HepG2 (cell line): Measurements from ENCODE around the gene TM4SF5. TPM values are rescaled to one million over a fixed set of nuclear protein-coding genes. Genes with fewer than 3 reads are reported as not detected.
A peak's percentile ranks its signal among the peaks of the same experiment; 100 is the strongest.

Experiments
- ATAC-seq: fragments of 200-7000 bp; cut with Tn5 transposase; 3 replicates; pipeline ENCODE4 v1.9.1; 2020; ENCODE audit warnings: mild to moderate bottlenecking, moderate library complexity
- BruUV-seq: library from RNA; stranded (reverse); fragments of 400-500 nt; replicated peaks from 2 replicates; lab custom pipeline; 2021; lab: Mats Ljungman, UMichigan
- CTCF ChIA-PET: fragments of 300-600 bp; formaldehyde crosslinking; extraction: SDS; loops from one replicate; lab custom pipeline; 2021; ENCODE audit warnings: low total read pairs, inconsistent platforms, low intra/inter-chr PET ratio; lab: Yijun Ruan, JAX
- POLR2A ChIA-PET: fragments of 350-600 bp; sonication (Branson Sonifier 250); formaldehyde crosslinking; loops from one replicate; lab custom pipeline; 2020; ENCODE audit warnings: antibody characterized with exemption, inconsistent platforms; lab: Yijun Ruan, JAX
- DNase-seq: peaks from one replicate; pipeline ENCODE4 v3.0.0-alpha.2; 2015; ENCODE audit warnings: low spot score
- FAIRE-seq: peaks from 3 replicates; lab custom pipeline; 2011; peaks lifted over from hg19 to GRCh38; lab: Jason Lieb, UNC
- H2AFZ ChIP-seq: one replicate; pipeline ENCODE4 v1.6.1; 2011; ENCODE audit warnings: low read length, inconsistent platforms
- H3K27ac ChIP-seq: fragments of 300-600 bp; 3 replicates; pipeline ENCODE4 v1.8.0; 2011; ENCODE audit warnings: mixed run types, mild to moderate bottlenecking, mixed read lengths, low read length, inconsistent platforms; ENCODE audit not compliant: insufficient read depth; ENCODE audit errors: extremely low read length
- H3K27me3 ChIP-seq, 2 experiments: fragments of 200-600 bp in 1 of 2; 2 replicates in 1 of 2; 3 replicates in 1 of 2; pipeline versions ENCODE4 v1.6.0 to v1.8.0; 2011; ENCODE audit warnings: low read length in 2 of 2, mild to moderate bottlenecking in 2 of 2, moderate library complexity in 2 of 2, inconsistent platforms in 1 of 2; ENCODE audit not compliant: insufficient read depth in 2 of 2, control insufficient read depth in 1 of 2
- H3K36me3 ChIP-seq, 2 experiments: fragments of 200-600 bp in 1 of 2; replicated peaks in 1 of 2; 2 replicates in 1 of 2; 3 replicates in 1 of 2; pipeline versions ENCODE4 v1.5.1 to v1.8.0; 2011; ENCODE audit warnings: low read length in 2 of 2, inconsistent platforms in 1 of 2; ENCODE audit not compliant: insufficient read depth in 2 of 2, control insufficient read depth in 1 of 2
- H3K4me1 ChIP-seq: 2 replicates; pipeline ENCODE4 v1.5.1; 2012; ENCODE audit warnings: low read length, inconsistent platforms; ENCODE audit not compliant: insufficient read depth
- H3K4me2 ChIP-seq: 2 replicates; pipeline ENCODE4 v1.6.0; 2011; ENCODE audit warnings: low read depth, low read length, inconsistent platforms
- H3K4me3 ChIP-seq, 3 experiments: fragments of 200-600 bp in 1 of 3; sonication (generic), shearing (Covaris generic) in 1 of 3; replicated peaks in 1 of 3; 2 replicates each; pipeline ENCODE4 v1.5.1; 2011 to 2016; ENCODE audit warnings: low read length in 3 of 3, inconsistent platforms in 2 of 3, low read depth in 2 of 3, mild to moderate bottlenecking in 2 of 3, control low read depth in 1 of 3, mixed read lengths in 1 of 3; ENCODE audit not compliant: insufficient read depth in 1 of 3
- H3K79me2 ChIP-seq: one replicate; pipeline ENCODE4 v1.6.1; 2011; ENCODE audit warnings: low read length, inconsistent platforms; ENCODE audit not compliant: insufficient read depth
- H3K9ac ChIP-seq: 2 replicates; pipeline ENCODE4 v1.6.0; 2011; ENCODE audit warnings: mild to moderate bottlenecking, low read depth, low read length, inconsistent platforms; ENCODE audit not compliant: insufficient read depth
- H3K9me3 ChIP-seq: 2 replicates; pipeline ENCODE4 v1.5.1; 2012; ENCODE audit warnings: mild to moderate bottlenecking, low read length
- H4K20me1 ChIP-seq: 2 replicates; pipeline ENCODE4 v1.6.0; 2011; ENCODE audit warnings: inconsistent platforms, mild to moderate bottlenecking, low read length, moderate library complexity; ENCODE audit not compliant: insufficient read depth
- CAMTA2 ChIP-seq: sonication (generic); formaldehyde crosslinking; IDR thresholded peaks from 2 replicates; pipeline ENCODE4 v1.4.0; 2020; ENCODE audit warnings: mild to moderate bottlenecking, missing genetic modification reagents, borderline replicate concordance
- ESRRA ChIP-seq: sonication (generic); formaldehyde crosslinking; IDR thresholded peaks from 2 replicates; pipeline ENCODE4 v1.5.1; 2020; ENCODE audit warnings: mild to moderate bottlenecking, low read depth, missing genetic modification reagents
- GMEB1 ChIP-seq: sonication (generic); formaldehyde crosslinking; IDR thresholded peaks from 2 replicates; pipeline ENCODE4 v1.5.1; 2020; ENCODE audit warnings: missing genetic modification reagents, mild to moderate bottlenecking, borderline replicate concordance
- HOXD1 ChIP-seq: sonication (generic); formaldehyde crosslinking; IDR thresholded peaks from 2 replicates; pipeline ENCODE4 v1.5.0; 2020; ENCODE audit warnings: missing genetic modification reagents
- KDM2A ChIP-seq: sonication (generic); formaldehyde crosslinking; IDR thresholded peaks from 2 replicates; pipeline ENCODE4 v1.4.0; 2020; ENCODE audit warnings: low read depth, missing genetic modification reagents, borderline replicate concordance
- KLF6 ChIP-seq: IDR thresholded peaks from 2 replicates; pipeline ENCODE4 v1.8.0; 2016; ENCODE audit warnings: missing biosample characterization, missing genetic modification reagents
- MTA1 ChIP-seq: sonication (generic); formaldehyde crosslinking; IDR thresholded peaks from 2 replicates; pipeline ENCODE4 v1.4.0; 2020; ENCODE audit warnings: missing genetic modification reagents, mild to moderate bottlenecking, borderline replicate concordance
- ONECUT2 ChIP-seq: sonication (generic); formaldehyde crosslinking; IDR thresholded peaks from 2 replicates; pipeline ENCODE4 v1.4.0; 2020; ENCODE audit warnings: missing genetic modification reagents
- PBX2 ChIP-seq: IDR thresholded peaks from 2 replicates; pipeline ENCODE4 v1.6.1; 2016; ENCODE audit warnings: control low read depth
- PRMT3 ChIP-seq: sonication (generic); formaldehyde crosslinking; IDR thresholded peaks from 2 replicates; pipeline ENCODE4 v1.8.1; 2022; ENCODE audit warnings: low read depth, mild to moderate bottlenecking, moderate library complexity, missing genetic modification reagents, borderline replicate concordance
- SPEN ChIP-seq: sonication (generic); formaldehyde crosslinking; IDR thresholded peaks from 2 replicates; pipeline ENCODE4 v1.5.1; 2020; ENCODE audit warnings: low read depth, mild to moderate bottlenecking, missing genetic modification reagents
- TAF15 ChIP-seq: fragments of 200-400 bp; formaldehyde crosslinking; IDR thresholded peaks from one replicate; pipeline ENCODE4 v1.6.1; 2018; ENCODE audit warnings: mild to moderate bottlenecking, low read depth, low read length; ENCODE audit not compliant: poor library complexity, severe bottlenecking
- TARDBP ChIP-seq: sonication (generic); formaldehyde crosslinking; IDR thresholded peaks from 2 replicates; pipeline ENCODE4 v1.8.0; 2022; ENCODE audit warnings: mild to moderate bottlenecking, missing genetic modification reagents
- ZBTB7B ChIP-seq: sonication (generic); formaldehyde crosslinking; IDR thresholded peaks from 2 replicates; pipeline ENCODE4 v1.4.0; 2020; ENCODE audit warnings: missing genetic modification reagents
- ZNF160 ChIP-seq: sonication (generic); formaldehyde crosslinking; IDR thresholded peaks from 2 replicates; pipeline ENCODE4 v1.8.0; 2022; ENCODE audit warnings: mild to moderate bottlenecking, inconsistent platforms, missing genetic modification reagents
- ZNF670 ChIP-seq: sonication (generic); formaldehyde crosslinking; IDR thresholded peaks from 2 replicates; pipeline ENCODE4 v1.8.0; 2022; ENCODE audit warnings: mild to moderate bottlenecking, missing genetic modification reagents, borderline replicate concordance
- ZNF775 ChIP-seq: sonication (generic); formaldehyde crosslinking; IDR thresholded peaks from 2 replicates; pipeline ENCODE4 v1.4.0; 2020; ENCODE audit warnings: missing genetic modification reagents, mild to moderate bottlenecking, moderate library complexity, borderline replicate concordance
- ZSCAN21 ChIP-seq: sonication (generic); formaldehyde crosslinking; IDR thresholded peaks from 2 replicates; pipeline ENCODE4 v1.8.0; 2022; ENCODE audit warnings: mild to moderate bottlenecking, missing genetic modification reagents, moderate library complexity, borderline replicate concordance
- WGBS: methylation state at CpG from one replicate; pipeline ENCODE4 v1.1.6; 2017; ENCODE audit warnings: low lambda C conversion rate; 5-methylcytosine and 5-hydroxymethylcytosine counted together
- in situ Hi-C: cut with HindIII; loops from 2 replicates; pipeline ENCODE4 v1.10.0; 2017; ENCODE audit warnings: low pct_unique_long_range_greater_than_20kb; ENCODE audit not compliant: extremely low pct_ligation_motif_present
- intact Hi-C: fragments of 100-400 bp; cut with micrococcal nuclease; formaldehyde crosslinking; loops from one replicate; pipeline ENCODE4 v1.10.0; 2022; ENCODE audit not compliant: unreplicated experiment
- polyA plus RNA-seq, 8 experiments: library from polyadenylated mRNA; depleted of rRNA in 3 of 8; stranded (reverse) in 7 of 8; unstranded in 1 of 8; fragments of >200 nt; fragmentation: Illumina TruSeq in 4 of 8; extraction: Trizol in 4 of 8; gene quantifications; 2 replicates each; pipeline versions ENCODE4 v1.2.1 to v1.2.3, GENCODE V29; 2011 to 2016; ENCODE audit warnings: low read depth in 4 of 8, missing spikeins in 1 of 8, mixed read lengths in 1 of 8; ENCODE audit not compliant: insufficient read depth in 1 of 8
- total RNA-seq, 5 experiments: library from RNA; depleted of rRNA; stranded (reverse); fragments of >200 nt; fragmentation: Illumina TruSeq; extraction: Trizol; gene quantifications; 2 replicates each; pipeline ENCODE4 v1.2.3, GENCODE V29; 2016; ENCODE audit warnings: low read depth in 1 of 5

Gene TM4SF5
- total and polyA plus RNA-seq, 2 of the 13 experiments (the other 11 are each of a cell fraction or from before 2014, with no cell fraction given), result 30.1 to 126 TPM

- TF ChIP-seq ZNF160 (CRISPR knock-in tag), result 0 out of 2 replicates have a peak, but pooled peaks have one; percentile 16
- TF ChIP-seq PRMT3, result no peak
- no peak; the same call in 1 of the 2 replicates for TF ChIP-seq CAMTA2 (CRISPR knock-in tag)
- TF ChIP-seq ESRRA (CRISPR knock-in tag), result 0 out of 2 replicates have a peak, but pooled peaks have one; percentile 16
- TF ChIP-seq GMEB1 (CRISPR knock-in tag), result no peak
- TF ChIP-seq KDM2A (CRISPR knock-in tag), result no peak
- TF ChIP-seq PBX2 (CRISPR knock-in tag), result no peak
- TF ChIP-seq, all 625 proteins: peak for 26
Observed at GRCh38 chr17:4789701-4789950, 17.9 kb downstream of the TM4SF5 start (continued).

- no peaks in the 10 kb centered on the region; a peak in 1 of 5 replicates for H3K27me3 ChIP-seq
- peak overlapping the region; percentile 96 for H3K27ac ChIP-seq
- H3K4me2 ChIP-seq, result peak overlapping the region; percentile 96
- POLR2A ChIA-PET, result interaction anchor here (0.5 to 6.4 kb wide), 26 partner anchors 9 to 150 kb away, joined by 3 to 317 read pairs (median 6); partner anchors contain the start of genes ARRB2, CXCL16, MED11 and MINK1
- DNase-seq (peak; percentile 69), ATAC-seq (peak; percentile 82), FAIRE-seq (no peak)
- no TSS peak for BruUV-seq
- H2AFZ ChIP-seq, result no peak overlapping the region
- peak overlapping the region; percentile 89 to 94 (median 91) for H3K4me3 ChIP-seq
- H3K9me3 ChIP-seq, result no peaks in the 10 kb centered on the region
- H3K4me1 ChIP-seq, result peaks cover 28% of the 10 kb centered on the region
- peak overlapping the region; percentile 97 for H3K9ac ChIP-seq
- in situ Hi-C loops, result loop anchor here (10.0 kb wide), 1 partner anchor 55 kb away; the partner anchor contains the start of genes CXCL16, MED11 and ZMYND15
- intact Hi-C loops, result loop anchor here (2.0 kb wide), 1 partner anchor 31 kb away; no protein-coding TSS in a partner anchor
- peaks cover 15% of the 10 kb centered on the region for H3K79me2 ChIP-seq
- H4K20me1 ChIP-seq, result no peaks in the 10 kb centered on the region
- WGBS, result 7% methylated on average over 26 of the region's 91 CpGs
- CTCF ChIA-PET, result interaction anchor here (1.8 to 4.1 kb wide), 4 partner anchors 58 to 99 kb away, joined by 8 to 51 read pairs (median 10); partner anchors contain the start of genes ARRB2 and MED11
- H3K36me3 ChIP-seq, result peaks cover 0 to 1% of the 10 kb centered on the region in 2 experiments; a peak in 3 of 5 replicates
- no peak for TF ChIP-seq ZBTB7B (CRISPR knock-in tag)
- TF ChIP-seq HOXD1 (CRISPR knock-in tag), result 0 out of 2 replicates have a peak, but pooled peaks have one; percentile 23
- no peak for TF ChIP-seq ONECUT2 (CRISPR knock-in tag)
- TF ChIP-seq TAF15, result no peak
- peak; percentile 90 for TF ChIP-seq ZSCAN21 (CRISPR knock-in tag)
- peak; percentile 59; the same call in 1 of the 2 replicates for TF ChIP-seq MTA1
- TF ChIP-seq SPEN, result peak; percentile 76
- TF ChIP-seq KLF6 (CRISPR knock-in tag), result peak; percentile 59
- peak; percentile 58; the same call in 1 of the 2 replicates for TF ChIP-seq TARDBP (CRISPR knock-in tag)
- TF ChIP-seq ZNF775 (CRISPR knock-in tag), result no peak
- TF ChIP-seq ZNF670 (CRISPR knock-in tag), result peak; percentile 77; the same call in 1 of the 2 replicates
Observed at GRCh38 chr17:4789951-4790704, 18.4 kb downstream of the TM4SF5 start.
